NCI-H2107 (cell line): ENCODE measurements around the gene KCNJ16.

Experiments used
- DNase-seq: peaks from one replicate; lab custom pipeline; 2025; lab: John Stamatoyannopoulos, UW

The KCNJ16 gene

DNA sequence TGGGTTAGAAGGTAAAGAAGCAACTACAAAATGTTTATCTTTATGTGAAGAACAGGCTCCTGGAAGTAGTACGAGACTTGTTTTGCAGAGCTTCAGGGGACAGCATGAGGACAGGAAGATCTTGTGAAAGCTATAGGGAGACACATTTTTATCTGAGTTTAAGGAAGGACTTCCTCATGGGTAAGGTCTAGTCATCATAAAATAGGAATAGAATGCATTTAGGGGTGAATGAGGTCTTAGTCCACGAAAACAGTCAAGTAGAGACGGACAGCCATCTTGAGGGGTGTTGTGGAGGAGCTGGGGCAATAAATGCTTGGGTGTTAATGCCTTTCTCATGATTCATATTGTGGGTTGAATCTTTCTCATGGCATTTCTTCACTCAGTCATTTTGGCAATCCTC, 24.3 kb downstream of the KCNJ16 start:
- no peak for DNase-seq

DNA sequence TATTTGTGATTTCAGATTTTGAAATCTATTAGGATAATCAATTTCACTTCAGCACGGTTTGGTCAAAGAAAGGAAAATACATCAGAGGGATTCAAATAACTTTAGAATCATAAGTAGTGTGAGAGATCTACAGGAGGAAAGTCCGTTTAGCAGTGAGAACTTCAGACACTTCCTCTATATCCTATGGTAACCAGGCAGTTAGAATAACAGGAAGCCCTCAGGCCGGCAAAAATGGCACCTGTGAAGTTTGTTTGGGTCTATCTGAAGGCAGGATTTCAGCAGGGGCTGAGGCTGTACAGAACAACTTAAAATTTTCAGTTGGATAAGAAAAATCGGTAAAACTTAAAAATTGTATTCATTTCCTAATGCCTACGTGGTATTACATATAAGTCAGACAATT, 24.9 kb downstream of the KCNJ16 start:
- no peak for DNase-seq

DNA sequence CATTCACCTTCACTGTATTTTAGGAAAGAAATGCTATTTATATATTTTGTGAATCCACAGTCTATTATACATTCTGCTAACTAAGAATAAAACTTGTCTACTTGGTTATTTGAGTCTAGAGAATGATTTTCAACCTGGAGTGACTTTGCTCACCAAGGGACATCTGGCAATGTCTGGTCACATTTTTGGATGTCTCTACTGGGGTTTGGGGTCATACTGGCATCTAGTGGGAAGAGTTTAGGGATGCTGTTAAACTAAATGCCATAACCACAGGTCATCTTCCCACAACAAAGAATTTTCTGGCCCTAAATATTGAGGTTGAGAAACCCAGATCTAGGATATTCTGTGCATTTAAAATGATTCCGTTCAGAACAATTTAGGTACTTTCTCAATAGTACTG, 26.0 kb downstream of the KCNJ16 start:
- no peak for DNase-seq

DNA sequence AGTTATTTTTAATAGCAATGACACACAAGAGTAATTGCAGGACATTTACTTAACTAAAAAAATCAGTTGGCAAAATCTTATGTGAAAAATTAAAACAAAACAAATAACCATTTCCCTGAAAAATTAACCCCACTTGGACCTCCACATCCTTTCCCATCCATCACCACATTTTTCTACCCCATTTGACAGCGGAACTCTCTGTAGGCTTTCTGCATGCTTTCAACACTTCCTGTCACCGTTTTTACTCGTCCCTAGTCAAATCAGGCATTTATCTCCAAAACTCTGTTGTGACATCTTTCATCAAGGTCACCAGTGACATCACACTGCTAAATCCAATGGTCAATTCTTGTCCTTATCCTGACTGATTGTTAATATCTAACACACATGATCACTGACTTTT, 27.5 kb downstream of the KCNJ16 start:
- DNase-seq: no peak

DNA sequence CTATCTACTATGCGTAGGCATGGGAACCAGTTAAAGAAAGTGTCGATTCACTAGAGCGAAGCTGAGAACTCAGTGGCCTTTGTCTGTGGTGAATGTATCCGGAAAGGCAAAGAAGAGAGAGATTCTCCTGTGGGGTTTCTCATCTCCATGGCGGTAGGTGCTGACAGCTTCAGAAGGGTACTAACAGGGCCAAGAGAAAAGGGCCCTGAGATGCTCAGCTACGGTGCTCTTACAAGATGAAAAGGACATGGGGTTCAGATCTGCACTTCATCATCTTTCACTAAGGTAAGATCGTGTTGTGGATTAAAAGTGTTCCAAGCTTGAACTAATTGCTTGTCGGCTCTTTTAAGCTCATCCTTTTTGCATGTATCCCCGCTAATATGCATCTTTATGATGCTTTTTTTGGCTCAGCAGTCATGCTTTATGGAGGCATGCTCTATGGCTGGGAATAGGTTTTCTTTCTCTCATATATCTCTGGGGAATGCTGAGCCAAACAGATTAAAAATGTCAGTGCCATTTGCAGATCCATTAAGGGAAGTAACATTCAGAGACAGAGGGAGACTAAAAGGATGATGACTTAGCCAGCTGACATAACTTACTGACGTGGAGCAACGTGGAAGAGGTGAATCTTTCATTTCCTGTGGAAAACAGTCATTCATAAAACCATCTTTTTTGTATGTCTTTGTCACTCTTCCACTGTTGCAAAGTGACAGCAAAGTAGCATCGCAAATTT, 29.9 kb downstream of the KCNJ16 start:
- no peak for DNase-seq

DNA sequence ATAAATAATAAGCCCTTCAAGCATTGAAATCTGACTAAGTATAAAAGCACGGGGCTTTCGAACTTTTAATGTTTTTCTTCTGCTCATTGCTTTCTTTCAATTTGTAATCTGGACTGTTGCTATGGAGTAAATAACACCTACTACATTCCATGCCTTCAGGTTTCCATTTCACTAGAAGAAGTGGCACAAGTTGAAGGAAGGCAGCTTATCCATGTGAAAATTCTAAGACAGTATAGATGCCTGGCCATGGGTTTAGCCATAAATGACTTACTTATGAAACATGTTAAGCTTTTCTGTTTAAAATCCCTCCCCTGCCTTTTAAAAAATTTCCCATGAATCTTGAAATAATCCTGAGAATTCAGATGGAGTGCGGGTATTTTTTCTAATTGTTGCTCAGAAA, 30.6 kb downstream of the KCNJ16 start:
- DNase-seq: no peak

DNA sequence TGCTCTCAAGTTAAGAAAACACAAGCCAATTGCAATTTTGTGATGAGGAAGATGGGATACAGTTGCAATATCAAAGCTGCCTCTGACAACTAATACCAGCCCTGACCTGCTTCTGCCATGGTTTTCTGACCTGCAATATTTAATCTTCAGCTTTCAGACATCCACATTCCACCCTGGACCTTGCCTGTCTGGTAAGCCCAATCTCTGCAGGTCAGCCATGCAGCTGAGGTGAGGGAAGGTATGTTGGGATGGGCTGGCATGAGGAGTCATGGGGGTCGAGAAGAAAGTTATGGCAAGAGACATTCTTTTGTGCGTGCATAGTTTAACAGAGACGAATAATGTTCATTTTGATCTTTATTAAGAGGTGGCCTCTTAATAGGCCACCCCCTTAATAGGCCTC, 31.5 kb downstream of the KCNJ16 start:
- DNase-seq: no peak

DNA sequence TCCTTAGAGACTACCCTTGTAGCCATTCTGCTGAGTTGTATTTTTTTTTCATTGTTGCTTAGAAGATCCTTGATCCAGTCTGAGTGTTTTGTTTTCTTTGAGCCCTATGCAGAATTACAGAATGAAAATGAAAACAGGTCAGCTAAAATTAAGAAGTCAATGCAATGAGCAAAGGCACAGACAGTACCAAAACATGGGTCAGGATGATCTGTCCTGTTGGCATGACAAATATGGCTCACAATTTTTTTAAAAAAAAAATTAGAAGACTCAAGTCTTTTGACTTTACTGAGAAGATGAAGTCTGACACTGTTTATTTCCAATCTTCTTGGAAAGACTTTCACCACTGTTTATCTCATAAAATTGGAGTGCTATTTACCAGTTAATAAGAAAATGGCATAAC, 32.4 kb downstream of the KCNJ16 start:
- no peak for DNase-seq

DNA sequence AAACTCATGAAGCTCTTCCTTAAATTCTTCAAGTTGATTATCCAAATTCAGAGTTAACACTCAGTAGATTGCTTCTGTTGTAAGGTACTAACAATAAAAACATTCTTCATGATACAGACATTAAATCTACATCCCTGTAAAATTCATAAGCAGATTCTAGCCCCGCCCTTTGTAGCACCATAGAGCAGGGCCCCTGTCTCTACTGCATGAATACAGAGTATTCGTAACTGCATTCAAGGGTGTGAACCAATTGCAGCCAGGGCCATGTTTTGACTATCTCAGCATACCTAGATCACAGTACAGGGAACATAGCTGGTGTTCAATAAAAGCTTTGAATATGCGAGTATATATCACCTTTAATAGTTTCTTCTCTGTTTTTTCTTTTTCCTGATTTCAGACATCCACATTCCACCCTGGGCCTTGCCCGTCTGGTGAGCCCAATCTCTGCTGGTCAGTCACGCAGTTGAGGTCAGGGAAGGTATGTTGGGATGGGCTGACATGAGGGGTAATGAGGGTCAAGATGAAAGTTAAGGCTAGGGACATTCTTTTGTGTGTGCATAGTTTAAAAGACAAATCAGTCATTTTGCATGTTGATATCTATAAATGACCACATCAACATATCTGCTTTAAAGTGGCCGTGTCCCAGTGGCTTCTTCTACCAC, 33.0 kb downstream of the KCNJ16 start:
- no peak for DNase-seq

DNA sequence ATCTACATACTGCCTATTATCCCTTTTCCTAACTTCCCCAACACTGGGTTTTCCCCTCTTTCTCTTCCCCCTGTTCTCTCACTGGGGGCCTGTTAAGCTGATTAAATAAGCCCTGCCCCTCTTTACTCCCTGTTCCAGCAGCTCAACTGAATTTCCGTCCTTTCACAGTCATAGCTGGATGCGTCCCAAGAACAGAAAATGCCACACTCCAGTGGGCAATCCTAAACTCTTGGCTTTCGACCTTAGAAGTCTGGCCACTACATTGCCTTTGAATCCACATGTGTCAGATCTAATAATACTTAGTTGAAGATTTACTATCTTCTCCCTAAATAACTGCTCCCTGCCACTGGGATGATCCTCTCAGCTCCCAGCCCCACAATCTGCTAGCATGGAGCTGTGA, 34.5 kb downstream of the KCNJ16 start:
- no peak for DNase-seq

DNA sequence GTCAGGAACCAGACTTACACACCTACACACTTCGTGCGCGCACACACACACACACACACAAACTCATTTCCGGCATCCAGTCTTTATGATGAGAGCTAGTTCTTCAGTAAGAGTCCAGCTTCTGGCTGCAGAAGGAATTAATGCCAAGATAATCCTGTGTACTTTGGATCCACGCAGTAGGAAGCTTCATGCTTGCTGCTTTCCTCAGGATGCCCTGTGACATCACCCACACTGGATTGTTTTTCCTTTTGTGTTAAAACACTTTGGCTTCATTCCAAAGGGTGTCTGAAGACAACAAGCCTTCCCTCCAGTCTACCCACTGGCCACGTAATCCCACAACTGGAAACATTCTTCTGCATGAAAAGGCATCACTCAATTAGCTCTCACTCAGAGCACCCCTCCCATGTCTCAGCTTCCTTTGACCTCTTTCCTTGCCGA, 35.4 kb downstream of the KCNJ16 start:
- DNase-seq: no peak

DNA sequence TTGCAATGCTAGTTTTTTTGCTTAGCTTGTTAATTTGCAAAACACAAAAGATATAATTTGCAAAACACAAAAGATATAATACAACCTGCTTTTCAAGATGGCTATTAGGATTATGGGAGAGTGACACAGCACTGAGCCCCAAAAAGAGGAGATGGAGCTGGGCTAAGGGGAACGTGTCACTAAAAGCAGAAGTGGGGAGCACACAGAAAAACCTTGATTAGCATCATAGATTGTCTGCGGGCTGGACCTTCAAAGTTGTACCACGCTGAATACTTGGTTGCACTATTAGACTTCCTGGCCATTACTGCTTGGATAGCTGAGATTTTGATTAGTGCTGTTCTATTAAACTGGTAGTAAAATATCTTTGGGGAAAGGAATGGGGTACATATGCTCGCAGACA, 36.2 kb downstream of the KCNJ16 start:
- no peak for DNase-seq

DNA sequence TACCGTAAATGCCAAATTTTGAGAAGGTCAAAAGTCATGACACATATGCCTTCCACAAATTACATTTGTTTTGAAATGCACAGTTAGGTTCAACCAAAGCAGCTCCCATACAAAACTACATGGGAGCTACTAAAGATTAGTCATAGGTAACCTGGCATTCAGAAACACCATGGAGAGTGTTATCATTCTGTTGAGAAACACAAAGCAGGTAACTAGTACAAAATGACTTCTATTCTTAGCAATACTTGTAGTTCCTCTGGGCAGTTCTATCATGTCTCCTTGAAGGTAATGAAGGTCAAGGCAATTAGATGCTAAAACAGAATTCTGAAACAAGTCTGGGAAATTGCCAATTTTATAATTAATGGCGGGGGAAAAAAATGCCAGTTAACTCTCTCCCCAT, 39.4 kb downstream of the KCNJ16 start:
- DNase-seq: no peak

DNA sequence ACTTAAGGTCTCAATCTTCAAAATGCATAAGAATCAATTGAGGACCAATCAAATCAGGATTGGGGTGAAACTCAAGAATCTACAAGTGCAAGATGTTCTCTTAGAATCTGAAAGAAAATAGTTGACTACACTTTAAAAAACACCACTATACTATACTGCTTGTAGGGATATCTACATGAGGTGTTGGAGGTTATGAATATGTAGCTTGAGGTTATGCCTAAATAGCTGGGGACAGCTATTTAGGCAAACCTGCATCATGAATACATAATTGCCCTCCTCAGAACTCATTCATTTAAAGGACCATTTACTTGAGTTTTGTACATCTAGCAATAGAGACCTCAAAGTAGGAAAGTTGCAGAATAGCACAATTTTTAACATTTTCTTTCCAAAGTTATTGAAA, 40.1 kb downstream of the KCNJ16 start:
- DNase-seq: no peak

DNA sequence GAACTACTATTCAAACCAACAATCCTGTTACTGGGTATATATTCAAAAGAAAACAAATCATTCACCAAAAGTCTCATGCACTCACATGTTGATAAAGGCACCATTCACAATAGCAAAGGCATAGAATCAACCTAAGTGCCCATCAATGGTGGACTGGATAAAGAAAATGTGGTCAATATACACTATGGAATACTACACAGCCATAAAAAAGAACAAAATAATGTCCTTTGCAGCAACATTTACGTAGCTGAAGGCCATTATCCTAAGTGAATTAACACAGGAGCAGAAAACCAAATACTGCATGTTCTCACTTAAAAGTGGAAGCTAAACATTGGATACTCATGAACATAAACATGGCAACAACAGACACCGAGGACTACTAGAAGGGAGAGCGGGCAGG, 41.9 kb downstream of the KCNJ16 start:
- DNase-seq: no peak

DNA sequence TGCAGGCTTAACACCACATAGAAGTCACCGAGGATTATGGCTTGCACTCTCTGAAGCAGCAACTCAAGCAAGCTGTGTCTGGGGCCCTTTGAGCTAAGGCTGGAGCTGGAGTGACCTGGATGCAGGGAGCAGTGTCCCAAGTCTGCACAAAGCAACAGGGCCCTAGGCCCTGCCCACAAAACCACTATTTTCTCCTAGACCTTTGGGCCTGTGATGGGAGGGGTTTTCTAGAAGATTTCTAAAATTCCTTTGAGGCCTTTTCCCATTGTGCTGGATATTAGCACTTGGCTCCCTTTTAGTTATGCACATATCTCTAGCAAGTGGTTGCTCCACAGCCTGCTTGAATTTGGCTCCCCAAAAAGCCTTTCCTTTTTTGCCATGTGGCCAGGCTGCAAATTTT, 44.5 kb downstream of the KCNJ16 start:
- no peak for DNase-seq

DNA sequence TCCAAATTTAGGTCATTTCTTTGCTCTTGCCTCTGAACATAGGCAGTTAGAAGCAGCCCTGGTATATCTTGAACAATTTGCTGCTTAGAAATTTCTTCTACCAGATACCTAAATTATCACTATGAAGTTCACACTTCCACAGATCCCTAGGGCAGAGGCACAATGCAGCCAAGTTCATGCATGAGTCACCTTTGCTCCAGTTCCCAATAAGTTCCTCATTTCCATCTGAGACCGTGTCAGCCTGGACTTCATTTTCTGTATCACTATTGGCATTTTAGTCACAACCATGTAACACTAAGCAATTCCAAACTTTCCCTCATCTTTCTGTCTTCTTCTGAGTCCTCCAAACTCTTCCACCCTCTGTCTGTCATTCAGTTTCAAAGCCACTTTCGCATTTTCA, 45.0 kb downstream of the KCNJ16 start:
- DNase-seq: no peak

DNA sequence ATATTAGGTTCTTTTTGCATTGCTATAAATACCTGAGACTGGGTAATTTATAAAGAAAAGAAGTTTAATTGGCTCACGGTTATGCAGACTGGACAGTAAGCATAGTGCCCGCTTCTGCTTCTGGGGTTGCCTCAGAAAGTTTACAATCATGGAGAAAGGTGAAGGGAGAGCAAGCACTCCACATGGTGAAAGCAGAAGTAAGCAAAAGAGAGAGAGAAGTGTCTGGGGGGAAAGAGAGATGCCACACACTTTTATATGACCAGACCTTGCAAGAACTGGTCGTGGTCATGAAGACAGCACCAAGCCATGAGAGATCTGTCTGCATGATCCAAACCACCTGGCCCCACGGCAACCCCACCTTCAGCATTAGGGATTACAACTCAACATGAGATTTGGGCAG, 45.4 kb downstream of the KCNJ16 start:
- no peak for DNase-seq

DNA sequence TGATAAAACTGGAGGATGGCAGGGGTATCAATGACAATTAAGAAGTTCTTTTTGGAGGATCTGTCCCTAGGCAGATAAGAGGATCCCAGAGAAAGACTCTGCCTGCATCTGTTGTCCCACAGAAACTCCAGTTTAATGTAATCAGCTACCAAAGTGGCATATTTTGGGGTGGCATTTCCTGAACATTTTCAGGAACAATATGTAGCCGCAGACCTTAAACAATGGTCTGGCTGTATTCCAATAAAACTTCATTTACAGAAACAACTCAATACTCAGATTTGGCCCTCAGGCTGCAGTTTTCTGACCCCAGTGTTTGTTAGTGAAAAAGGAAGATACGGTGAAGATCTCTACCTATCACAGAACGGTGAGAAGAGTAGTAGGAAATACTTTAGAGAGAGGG, 46.1 kb downstream of the KCNJ16 start:
- no peak for DNase-seq

DNA sequence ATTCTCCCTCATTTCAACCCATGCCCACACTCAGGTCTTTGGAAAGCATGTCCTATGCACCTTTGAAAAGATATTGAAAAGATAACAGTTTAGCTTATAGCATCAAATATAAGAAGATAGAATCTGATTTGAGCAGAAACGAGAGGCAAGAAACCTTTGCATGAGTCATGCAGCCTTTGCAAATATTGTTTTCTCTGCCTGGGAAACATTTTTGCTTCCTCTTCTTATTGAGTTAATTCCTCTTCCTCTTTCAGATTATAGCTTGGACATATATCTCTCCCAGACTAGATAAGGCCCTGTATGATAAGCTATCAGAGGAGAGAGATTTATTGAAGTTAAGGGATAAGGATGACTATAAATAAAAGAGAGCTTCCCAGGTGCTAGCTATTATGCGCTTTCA, 48.2 kb downstream of the KCNJ16 start:
- DNase-seq: no peak

DNA sequence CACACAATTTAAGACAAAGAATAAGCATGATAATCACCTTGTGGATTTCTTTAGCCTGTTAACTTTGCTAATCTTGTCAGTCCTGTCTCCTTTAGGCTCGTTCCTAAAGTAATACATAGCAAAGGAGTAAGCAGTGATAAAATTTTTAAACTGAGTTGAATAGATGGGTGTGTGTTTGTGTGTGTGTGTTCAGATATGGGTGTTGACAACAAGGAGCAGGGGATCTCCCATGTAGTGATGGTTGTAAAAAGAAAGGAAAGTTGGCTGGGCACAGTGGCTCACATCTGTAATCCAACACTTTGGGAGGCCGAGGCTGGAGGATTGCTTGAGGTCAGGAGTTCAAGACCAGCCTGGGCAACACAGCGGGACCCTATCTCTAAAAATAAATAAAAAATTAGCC, 49.7 kb downstream of the KCNJ16 start:
- no peak for DNase-seq

DNA sequence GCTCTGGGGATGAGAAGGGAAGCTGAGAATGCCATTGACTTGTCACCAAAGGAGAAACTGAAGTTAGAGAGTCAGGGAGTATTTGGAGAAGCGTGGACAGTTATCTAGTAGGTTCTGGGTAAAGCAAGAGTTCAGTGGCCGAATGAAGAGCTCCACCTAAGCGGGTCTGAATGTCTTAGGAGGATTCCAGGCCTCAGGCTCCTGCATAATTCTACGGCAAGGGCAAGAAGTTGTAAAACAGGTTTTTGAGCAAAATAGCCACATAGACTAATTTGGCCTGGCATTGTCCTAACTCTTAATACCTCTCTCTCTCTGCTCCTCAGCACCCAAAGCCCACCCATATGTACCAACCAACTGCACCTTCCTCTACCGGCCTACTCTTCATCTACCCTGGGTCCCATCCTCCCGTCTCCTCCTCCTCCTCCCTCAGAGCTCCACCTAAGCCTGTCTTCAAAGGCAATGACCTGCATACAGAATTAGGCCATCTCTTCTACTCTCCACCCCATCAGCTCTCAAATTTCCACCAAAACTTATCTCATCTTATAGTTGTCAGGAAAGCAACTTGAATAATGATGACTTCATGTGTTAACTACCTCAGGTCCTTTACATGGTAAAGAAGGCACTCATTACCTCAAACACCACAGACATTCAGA, 52.3 kb downstream of the KCNJ16 start:
- DNase-seq: no peak

DNA sequence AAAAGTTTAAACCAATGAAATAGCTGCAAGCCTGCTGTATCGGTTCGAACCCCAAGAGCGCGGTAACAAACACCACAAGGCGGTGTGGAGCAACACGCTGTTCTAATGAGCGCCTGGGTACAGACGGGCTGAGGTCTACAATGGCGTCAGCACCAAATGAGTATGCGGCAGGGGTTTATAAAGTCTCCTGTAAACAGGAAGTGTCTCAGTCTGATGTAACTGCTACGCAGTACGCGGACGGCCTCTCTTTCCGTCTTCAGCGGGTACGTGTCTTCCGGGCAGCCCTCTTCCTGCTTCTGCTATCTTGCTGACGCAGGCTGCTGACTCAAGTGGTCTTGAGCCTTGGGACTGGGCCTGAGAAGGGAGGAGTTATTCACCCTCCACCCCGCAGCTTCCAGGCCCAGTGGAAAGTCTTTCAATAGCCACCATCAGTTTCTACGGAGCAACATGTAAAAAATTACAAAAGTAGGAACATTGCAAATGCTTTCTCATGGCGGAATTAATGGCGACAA, 53.8 kb downstream of the KCNJ16 start:
- DNase-seq: no peak
